Karpas-422 (cell line): ENCODE results near the gene SORCS2. TPM values are rescaled to one million over a fixed set of nuclear protein-coding genes. Genes with fewer than 3 reads are reported as not detected.

Experiments
- DNase-seq: peaks from one replicate; pipeline ENCODE4 v3.0.0-alpha.2; 2015
- H2AFZ ChIP-seq: fragments of 200-600 bp; sonication (generic); 2 replicates; pipeline ENCODE4 v1.6.1; 2014; ENCODE audit warnings: antibody characterized with exemption, low read length, mixed read lengths
- H3K27ac ChIP-seq: fragments of 200-600 bp; sonication (generic); 2 replicates; pipeline ENCODE4 v1.5.1; 2014; ENCODE audit warnings: mild to moderate bottlenecking, low read length, moderate library complexity
- H3K27me3 ChIP-seq: fragments of 200-600 bp; sonication (generic); 2 replicates; pipeline ENCODE4 v1.6.1; 2014; ENCODE audit warnings: low read length, mixed read lengths
- H3K36me3 ChIP-seq: fragments of 200-600 bp; sonication (generic); 2 replicates; pipeline ENCODE4 v1.6.1; 2014; ENCODE audit warnings: low read length, mixed read lengths; ENCODE audit not compliant: insufficient read depth
- H3K4me1 ChIP-seq: fragments of 200-600 bp; sonication (generic); 2 replicates; pipeline ENCODE4 v1.6.1; 2014; ENCODE audit warnings: mild to moderate bottlenecking, low read length, mixed read lengths
- H3K4me2 ChIP-seq: fragments of 200-600 bp; sonication (generic); 2 replicates; pipeline ENCODE4 v1.6.1; 2014; ENCODE audit warnings: low read length, low read depth, mild to moderate bottlenecking; ENCODE audit not compliant: poor library complexity, severe bottlenecking
- H3K4me3 ChIP-seq: fragments of 200-600 bp; sonication (generic); 2 replicates; pipeline ENCODE4 v1.5.1; 2014; ENCODE audit warnings: mild to moderate bottlenecking, antibody characterized with exemption, low read length, mixed read lengths
- H3K79me2 ChIP-seq: fragments of 200-600 bp; sonication (generic); 2 replicates; pipeline ENCODE4 v1.6.1; 2014; ENCODE audit warnings: mild to moderate bottlenecking, low read length, mixed read lengths
- H3K9ac ChIP-seq: fragments of 200-600 bp; sonication (generic); 2 replicates; pipeline ENCODE4 v1.6.0; 2014; ENCODE audit warnings: low read length
- H3K9me2 ChIP-seq: fragments of 200-600 bp; sonication (generic), shearing (Covaris generic); replicated peaks from 2 replicates; pipeline ENCODE4 v1.6.0; 2014; ENCODE audit warnings: mild to moderate bottlenecking, low read length, moderate library complexity; ENCODE audit not compliant: insufficient read depth
- H3K9me3 ChIP-seq: fragments of 300-700, 200-600 bp; sonication (generic); 2 replicates; pipeline ENCODE4 v1.6.1; 2014; ENCODE audit warnings: low read length, mixed read lengths
- H4K20me1 ChIP-seq: fragments of 200-600 bp; sonication (generic); 2 replicates; pipeline ENCODE4 v1.6.1; 2014; ENCODE audit warnings: mild to moderate bottlenecking, antibody characterized with exemption, low read length, low read depth; ENCODE audit not compliant: insufficient read depth
- total RNA-seq: library from RNA; depleted of rRNA; stranded (reverse); fragments of >200 nt; shearing (Covaris generic); gene quantifications from 2 replicates; pipeline ENCODE4 v1.2.3, GENCODE V29; 2014; ENCODE audit warnings: low replicate concordance

SORCS2 gene
- total RNA-seq, 1 experiment from 2014 or later: not detected

- no peak overlapping the region for H3K9ac ChIP-seq
- H4K20me1 ChIP-seq: no peaks in the 10 kb centered on the region
- no peak overlapping the region for H2AFZ ChIP-seq
- H3K9me3 ChIP-seq: no peaks in the 10 kb centered on the region
- no peaks in the 10 kb centered on the region for H3K9me2 ChIP-seq
- H3K27me3 ChIP-seq: no peaks in the 10 kb centered on the region
- no peak for DNase-seq
- no peaks in the 10 kb centered on the region for H3K79me2 ChIP-seq
- H3K4me1 ChIP-seq: no peaks in the 10 kb centered on the region
- H3K36me3 ChIP-seq: no peaks in the 10 kb centered on the region
- H3K4me3 ChIP-seq: no peak overlapping the region
- H3K27ac ChIP-seq: no peak overlapping the region
- no peak overlapping the region for H3K4me2 ChIP-seq
Observed at GRCh38 chr4:7487998-7488671, 295.8 kb downstream of the SORCS2 start.

GRCh38 chr4:7491915-7492314 is 299.6 kb downstream of the SORCS2 start:
- DNase-seq: no peak
- no peak overlapping the region for H2AFZ ChIP-seq
- no peak overlapping the region for H3K4me3 ChIP-seq
- no peak overlapping the region for H3K9ac ChIP-seq
- H3K4me2 ChIP-seq: no peak overlapping the region
- H3K36me3 ChIP-seq: no peaks in the 10 kb centered on the region
- no peaks in the 10 kb centered on the region for H3K4me1 ChIP-seq
- no peaks in the 10 kb centered on the region for H3K27me3 ChIP-seq
- no peak overlapping the region for H3K27ac ChIP-seq
- no peaks in the 10 kb centered on the region for H3K79me2 ChIP-seq
- H3K9me2 ChIP-seq: no peaks in the 10 kb centered on the region
- no peaks in the 10 kb centered on the region for H4K20me1 ChIP-seq
- no peaks in the 10 kb centered on the region for H3K9me3 ChIP-seq

- DNase-seq: no peak
- H3K4me3 ChIP-seq: no peak overlapping the region
- H3K9ac ChIP-seq: no peak overlapping the region
- H3K4me2 ChIP-seq: no peak overlapping the region
- no peaks in the 10 kb centered on the region for H3K9me2 ChIP-seq
- H3K9me3 ChIP-seq: no peaks in the 10 kb centered on the region
- H3K4me1 ChIP-seq: no peaks in the 10 kb centered on the region
- H3K79me2 ChIP-seq: no peaks in the 10 kb centered on the region
- no peak overlapping the region for H3K27ac ChIP-seq
- no peaks in the 10 kb centered on the region for H3K36me3 ChIP-seq
- H3K27me3 ChIP-seq: no peaks in the 10 kb centered on the region
- no peak overlapping the region for H2AFZ ChIP-seq
- H4K20me1 ChIP-seq: no peaks in the 10 kb centered on the region
Observed at GRCh38 chr4:7498446-7499200, 306.3 kb downstream of the SORCS2 start.

GRCh38 chr4:7499661-7500060 is 307.3 kb downstream of the SORCS2 start:
- Histone ChIP-seq H3K9me3 (no peaks in the 10 kb centered on the region), H3K27ac (no peak overlapping the region), H3K4me1 (no peaks in the 10 kb centered on the region), H2AFZ (no peak overlapping the region), H3K9me2 (no peaks in the 10 kb centered on the region), H3K4me3 (no peak overlapping the region), H3K27me3 (no peaks in the 10 kb centered on the region), H3K4me2 (no peak overlapping the region), H3K36me3 (no peaks in the 10 kb centered on the region), H3K79me2 (no peaks in the 10 kb centered on the region), H3K9ac (no peak overlapping the region), H4K20me1 (no peaks in the 10 kb centered on the region)
- no peak for DNase-seq

- Histone ChIP-seq H3K27ac (no peak overlapping the region), H4K20me1 (no peaks in the 10 kb centered on the region), H2AFZ (no peak overlapping the region), H3K79me2 (no peaks in the 10 kb centered on the region), H3K9me2 (no peaks in the 10 kb centered on the region), H3K9ac (no peak overlapping the region), H3K9me3 (no peaks in the 10 kb centered on the region), H3K27me3 (no peaks in the 10 kb centered on the region), H3K4me2 (no peak overlapping the region), H3K36me3 (no peaks in the 10 kb centered on the region), H3K4me3 (no peak overlapping the region), H3K4me1 (no peaks in the 10 kb centered on the region)
- no peak for DNase-seq
Observed at GRCh38 chr4:7500404-7500803, 308.1 kb downstream of the SORCS2 start.

GRCh38 chr4:7501314-7501713 is 309.0 kb downstream of the SORCS2 start:
- Histone ChIP-seq H3K27me3 (no peaks in the 10 kb centered on the region), H4K20me1 (no peaks in the 10 kb centered on the region), H3K4me3 (no peak overlapping the region), H3K9me3 (no peaks in the 10 kb centered on the region), H2AFZ (no peak overlapping the region), H3K79me2 (no peaks in the 10 kb centered on the region), H3K4me2 (no peak overlapping the region), H3K4me1 (no peaks in the 10 kb centered on the region), H3K9ac (no peak overlapping the region), H3K36me3 (no peaks in the 10 kb centered on the region), H3K27ac (no peak overlapping the region), H3K9me2 (no peaks in the 10 kb centered on the region)
- no peak for DNase-seq

- Histone ChIP-seq H3K9me2 (no peaks in the 10 kb centered on the region), H3K9me3 (no peaks in the 10 kb centered on the region), H3K4me3 (no peak overlapping the region), H3K27ac (no peak overlapping the region), H3K9ac (no peak overlapping the region), H3K4me1 (no peaks in the 10 kb centered on the region), H3K79me2 (no peaks in the 10 kb centered on the region), H3K4me2 (no peak overlapping the region), H4K20me1 (no peaks in the 10 kb centered on the region), H2AFZ (no peak overlapping the region), H3K36me3 (no peaks in the 10 kb centered on the region), H3K27me3 (no peaks in the 10 kb centered on the region)
- DNase-seq: no peak
Observed at GRCh38 chr4:7501873-7502272, 309.5 kb downstream of the SORCS2 start.

GRCh38 chr4:7503559-7504249 is 311.4 kb downstream of the SORCS2 start:
- no peak overlapping the region for H3K9ac ChIP-seq
- H4K20me1 ChIP-seq: no peaks in the 10 kb centered on the region
- H3K4me2 ChIP-seq: no peak overlapping the region
- H3K79me2 ChIP-seq: no peaks in the 10 kb centered on the region
- no peak for DNase-seq
- H2AFZ ChIP-seq: no peak overlapping the region
- no peaks in the 10 kb centered on the region for H3K4me1 ChIP-seq
- H3K9me2 ChIP-seq: no peaks in the 10 kb centered on the region
- no peaks in the 10 kb centered on the region for H3K36me3 ChIP-seq
- H3K4me3 ChIP-seq: no peak overlapping the region
- H3K27me3 ChIP-seq: no peaks in the 10 kb centered on the region
- H3K9me3 ChIP-seq: no peaks in the 10 kb centered on the region
- no peak overlapping the region for H3K27ac ChIP-seq
